ENCODE measurements around the gene SLC23A2. TPM values are rescaled to one million over a fixed set of nuclear protein-coding genes. Genes with fewer than 3 reads are reported as not detected.

The SLC23A2 gene
- total and polyA plus RNA-seq, 4 donors: 9.1 to 48.4 (median 14.7) TPM

DNA sequence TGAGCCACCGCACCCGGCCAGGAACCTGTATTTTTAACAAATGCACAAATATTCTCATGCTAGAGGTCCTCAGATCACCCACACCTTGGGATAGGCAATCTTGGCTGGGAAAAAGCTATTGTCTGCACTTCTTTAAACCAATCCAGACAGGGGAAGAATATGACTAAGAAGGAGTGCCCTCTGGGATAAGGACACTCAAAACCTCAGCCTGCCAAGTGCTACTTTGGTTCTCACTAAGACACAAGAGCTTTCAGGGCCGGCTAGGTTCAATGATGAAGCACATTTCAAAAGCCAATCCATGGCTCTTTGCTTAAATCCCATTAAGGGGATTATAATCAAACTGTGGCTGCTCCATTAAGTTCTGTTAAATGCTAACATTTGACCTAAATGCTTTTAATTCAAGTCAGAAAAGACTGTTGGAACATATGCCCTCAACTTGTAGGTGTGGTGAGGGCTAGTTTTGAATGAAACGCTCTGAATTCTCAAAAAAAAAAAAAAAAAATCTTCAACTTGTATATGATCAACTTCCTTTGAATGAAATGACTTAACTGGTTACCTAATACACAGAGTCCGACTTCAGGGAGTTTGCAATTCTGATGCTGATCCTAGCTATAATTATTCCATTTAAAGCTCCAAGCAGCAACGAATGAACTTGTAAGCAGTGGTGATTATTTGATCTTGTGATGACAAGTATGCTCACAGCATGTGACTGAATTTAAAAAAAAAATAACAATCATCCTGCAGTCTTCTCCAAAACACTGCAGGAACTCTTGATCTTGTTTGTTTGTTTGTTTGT lies 56.6 kb downstream of the SLC23A2 start:
- DNase-seq (ENCODE audit: low spot score): no peak
- H3K27ac ChIP-seq (ENCODE audit: low read depth in 1 of 2, low read length in 2 of 2): no peak overlapping the region
- 91% methylated on average over 6 of the region's 6 CpGs for WGBS
- peaks cover 3 to 17% (median 7%) of the 10 kb centered on the region in 4 donors for H3K4me1 ChIP-seq (ENCODE audit: control insufficient read depth in 4 of 4, insufficient read depth in 4 of 4, low read length in 3 of 4)
- no peak overlapping the region for H3K4me3 ChIP-seq (ENCODE audit: low read depth in 1 of 3, low read length in 3 of 3)
- peaks cover 0 to 12% (median 3%) of the 10 kb centered on the region in 4 donors for H3K36me3 ChIP-seq (ENCODE audit: control insufficient read depth in 4 of 4, insufficient read depth in 3 of 4, low read depth in 1 of 4, low read length in 3 of 4)
- H3K27me3 ChIP-seq (ENCODE audit: control insufficient read depth in 4 of 4, insufficient read depth in 4 of 4, low read length in 3 of 4): no peaks in the 10 kb centered on the region
- H3K9ac ChIP-seq (ENCODE audit: low read depth in 1 of 2, low read length in 2 of 2): no peak overlapping the region
- TF ChIP-seq RAD21 (IDR thresholded peaks at IDR 0.05) (no peak), NR2F2 (IDR thresholded peaks at IDR 0.05) (no peak), FOXA1 (IDR thresholded peaks at IDR 0.05) (no peak), EGR1 (IDR thresholded peaks at IDR 0.05; ENCODE audit: low read depth in 2 of 2) (no peak), RXRA (IDR thresholded peaks at IDR 0.05) (no peak), FOXA2 (IDR thresholded peaks at IDR 0.05) (no peak), HNF4G (IDR thresholded peaks at IDR 0.05) (no peak), YY1 (IDR thresholded peaks at IDR 0.05) (no peak), JUND (IDR thresholded peaks at IDR 0.05) (no peak), TAF1 (conservative IDR thresholded peaks at IDR 0.05) (no peak), GABPA (IDR thresholded peaks at IDR 0.05 in 1 of 2, conservative IDR thresholded peaks at IDR 0.05 in 1 of 2) (no peak)
- TF ChIP-seq, protein P1, sequence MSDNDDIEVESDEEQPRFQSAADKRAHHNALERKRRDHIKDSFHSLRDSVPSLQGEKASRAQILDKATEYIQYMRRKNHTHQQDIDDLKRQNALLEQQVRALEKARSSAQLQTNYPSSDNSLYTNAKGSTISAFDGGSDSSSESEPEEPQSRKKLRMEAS (IDR thresholded peaks at IDR 0.05): no peak
- TF ChIP-seq, protein P2, sequence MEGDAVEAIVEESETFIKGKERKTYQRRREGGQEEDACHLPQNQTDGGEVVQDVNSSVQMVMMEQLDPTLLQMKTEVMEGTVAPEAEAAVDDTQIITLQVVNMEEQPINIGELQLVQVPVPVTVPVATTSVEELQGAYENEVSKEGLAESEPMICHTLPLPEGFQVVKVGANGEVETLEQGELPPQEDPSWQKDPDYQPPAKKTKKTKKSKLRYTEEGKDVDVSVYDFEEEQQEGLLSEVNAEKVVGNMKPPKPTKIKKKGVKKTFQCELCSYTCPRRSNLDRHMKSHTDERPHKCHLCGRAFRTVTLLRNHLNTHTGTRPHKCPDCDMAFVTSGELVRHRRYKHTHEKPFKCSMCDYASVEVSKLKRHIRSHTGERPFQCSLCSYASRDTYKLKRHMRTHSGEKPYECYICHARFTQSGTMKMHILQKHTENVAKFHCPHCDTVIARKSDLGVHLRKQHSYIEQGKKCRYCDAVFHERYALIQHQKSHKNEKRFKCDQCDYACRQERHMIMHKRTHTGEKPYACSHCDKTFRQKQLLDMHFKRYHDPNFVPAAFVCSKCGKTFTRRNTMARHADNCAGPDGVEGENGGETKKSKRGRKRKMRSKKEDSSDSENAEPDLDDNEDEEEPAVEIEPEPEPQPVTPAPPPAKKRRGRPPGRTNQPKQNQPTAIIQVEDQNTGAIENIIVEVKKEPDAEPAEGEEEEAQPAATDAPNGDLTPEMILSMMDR (IDR thresholded peaks at IDR 0.05; ENCODE audit: low read depth, low read length, missing input control): no peak
- TF ChIP-seq, protein P3, sequence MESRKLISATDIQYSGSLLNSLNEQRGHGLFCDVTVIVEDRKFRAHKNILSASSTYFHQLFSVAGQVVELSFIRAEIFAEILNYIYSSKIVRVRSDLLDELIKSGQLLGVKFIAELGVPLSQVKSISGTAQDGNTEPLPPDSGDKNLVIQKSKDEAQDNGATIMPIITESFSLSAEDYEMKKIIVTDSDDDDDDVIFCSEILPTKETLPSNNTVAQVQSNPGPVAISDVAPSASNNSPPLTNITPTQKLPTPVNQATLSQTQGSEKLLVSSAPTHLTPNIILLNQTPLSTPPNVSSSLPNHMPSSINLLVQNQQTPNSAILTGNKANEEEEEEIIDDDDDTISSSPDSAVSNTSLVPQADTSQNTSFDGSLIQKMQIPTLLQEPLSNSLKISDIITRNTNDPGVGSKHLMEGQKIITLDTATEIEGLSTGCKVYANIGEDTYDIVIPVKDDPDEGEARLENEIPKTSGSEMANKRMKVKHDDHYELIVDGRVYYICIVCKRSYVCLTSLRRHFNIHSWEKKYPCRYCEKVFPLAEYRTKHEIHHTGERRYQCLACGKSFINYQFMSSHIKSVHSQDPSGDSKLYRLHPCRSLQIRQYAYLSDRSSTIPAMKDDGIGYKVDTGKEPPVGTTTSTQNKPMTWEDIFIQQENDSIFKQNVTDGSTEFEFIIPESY (IDR thresholded peaks at IDR 0.05): no peak
- H3K9me3 ChIP-seq (ENCODE audit: control insufficient read depth in 4 of 4, low read length in 3 of 4): no peaks in the 10 kb centered on the region

DNA sequence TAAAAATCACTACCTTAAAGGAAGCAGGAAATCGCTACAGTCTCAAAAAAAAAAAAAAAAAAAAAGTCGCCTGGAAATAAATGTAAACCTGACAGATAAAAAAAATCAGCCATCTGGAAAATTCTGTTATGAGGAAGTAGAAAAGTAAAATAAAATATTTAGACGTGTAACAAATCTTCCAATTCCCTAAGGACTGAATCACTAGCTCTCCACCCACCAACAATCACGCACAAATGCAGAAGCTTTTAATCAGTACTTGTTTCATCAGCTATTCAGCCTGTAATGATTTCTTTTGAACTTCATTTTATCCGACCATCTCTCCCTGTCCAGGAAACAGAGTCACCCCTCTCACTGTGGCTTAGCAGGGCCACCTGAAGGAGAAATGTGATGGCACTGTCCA lies 59.0 kb downstream of the SLC23A2 start:
- Histone ChIP-seq H3K27me3 (ENCODE audit: control insufficient read depth in 4 of 4, insufficient read depth in 4 of 4, low read length in 3 of 4) (no peaks in the 10 kb centered on the region), H3K9me3 (ENCODE audit: control insufficient read depth in 4 of 4, low read length in 3 of 4) (no peaks in the 10 kb centered on the region), H3K36me3 (ENCODE audit: control insufficient read depth in 4 of 4, insufficient read depth in 3 of 4, low read depth in 1 of 4, low read length in 3 of 4) (peaks cover 0 to 8% (median 4%) of the 10 kb centered on the region in 4 donors), H3K4me3 (ENCODE audit: low read depth in 1 of 3, low read length in 3 of 3) (no peak overlapping the region), H3K4me1 (ENCODE audit: control insufficient read depth in 4 of 4, insufficient read depth in 4 of 4, low read length in 3 of 4) (peaks cover 0 to 3% (median under 1%) of the 10 kb centered on the region in 4 donors), H3K9ac (ENCODE audit: low read depth in 1 of 2, low read length in 2 of 2) (no peak overlapping the region), H3K27ac (ENCODE audit: low read depth in 1 of 2, low read length in 2 of 2) (no peak overlapping the region)
- no peak for TF ChIP-seq RXRA (IDR thresholded peaks at IDR 0.05)
- TF ChIP-seq, protein P1 (IDR thresholded peaks at IDR 0.05): no peak
- TF ChIP-seq RAD21 (IDR thresholded peaks at IDR 0.05): no peak
- TF ChIP-seq, protein P2 (IDR thresholded peaks at IDR 0.05; ENCODE audit: low read depth, low read length, missing input control): no peak
- TF ChIP-seq FOXA1 (IDR thresholded peaks at IDR 0.05): no peak
- TF ChIP-seq JUND (IDR thresholded peaks at IDR 0.05): no peak
- TF ChIP-seq HNF4A (conservative IDR thresholded peaks at IDR 0.05): no peak
- TF ChIP-seq, protein P3 (IDR thresholded peaks at IDR 0.05): no peak
- no peak for TF ChIP-seq TAF1 (conservative IDR thresholded peaks at IDR 0.05)
- no peak for TF ChIP-seq GABPA (IDR thresholded peaks at IDR 0.05 in 1 of 2, conservative IDR thresholded peaks at IDR 0.05 in 1 of 2)
- no peak for TF ChIP-seq NR2F2 (IDR thresholded peaks at IDR 0.05)
- TF ChIP-seq EGR1 (IDR thresholded peaks at IDR 0.05; ENCODE audit: low read depth in 2 of 2): no peak
- no peak for TF ChIP-seq HNF4G (IDR thresholded peaks at IDR 0.05)
- WGBS: 64% methylated on average over 5 of the region's 5 CpGs
- DNase-seq (ENCODE audit: low spot score): no peak

Data from liver (tissue), 9 donors.